Endothelial cell of umbilical vein (primary cell): ENCODE data around the gene PSKH1. TPM values are rescaled to one million over a fixed set of nuclear protein-coding genes. Genes with fewer than 3 reads are reported as not detected.

Experiments
- BruUV-seq: library from RNA; stranded (reverse); fragments of 400-500 nt; replicated peaks from 2 replicates; lab custom pipeline; 2021; lab: Mats Ljungman, UMichigan
- CTCF ChIA-PET: fragments of 300-600, 350-600 bp; sonication (Branson Sonifier 250); formaldehyde crosslinking; loops from one replicate; lab custom pipeline; 2021; ENCODE audit warnings: antibody characterized with exemption, inconsistent platforms; lab: Charles Lee
- POLR2A ChIA-PET: fragments of 300-600, 350-600 bp; sonication (Branson Sonifier 250); formaldehyde crosslinking; loops from one replicate; lab custom pipeline; 2021; ENCODE audit warnings: antibody characterized with exemption, inconsistent platforms; lab: Charles Lee
- DNase-seq: peaks from one replicate; pipeline ENCODE4 v3.0.0-alpha.2; 2011; ENCODE audit warnings: low read depth, low spot score
- FAIRE-seq: peaks from 2 replicates; lab custom pipeline; 2011; peaks lifted over from hg19 to GRCh38; lab: Jason Lieb, UNC
- H2AFZ ChIP-seq: 2 replicates; pipeline ENCODE4 v1.6.0; 2012; ENCODE audit warnings: low read depth, low read length, control low read depth, inconsistent platforms
- H3K27ac ChIP-seq: 2 replicates; pipeline ENCODE4 v1.5.1; 2011; ENCODE audit warnings: low read depth, mild to moderate bottlenecking, control low read depth, low read length, moderate library complexity; ENCODE audit not compliant: insufficient read depth
- H3K27me3 ChIP-seq, 2 experiments: 2 replicates each; pipeline versions ENCODE4 v1.6.0 to v1.6.1; 2011; ENCODE audit warnings: low read length in 2 of 2, mixed read lengths in 1 of 2; ENCODE audit not compliant: control insufficient read depth in 2 of 2, insufficient read depth in 2 of 2
- H3K36me3 ChIP-seq, 2 experiments: 2 replicates in 1 of 2; 3 replicates in 1 of 2; pipeline ENCODE4 v1.5.1; 2011; ENCODE audit warnings: low read length in 2 of 2, mild to moderate bottlenecking in 1 of 2, moderate library complexity in 1 of 2; ENCODE audit not compliant: control insufficient read depth in 2 of 2, insufficient read depth in 2 of 2; ENCODE audit errors: extremely low read depth in 1 of 2
- H3K4me1 ChIP-seq: 3 replicates; pipeline ENCODE4 v1.5.1; 2011; ENCODE audit warnings: mild to moderate bottlenecking, low read length; ENCODE audit not compliant: control insufficient read depth, insufficient read depth; ENCODE audit errors: extremely low read depth
- H3K4me2 ChIP-seq: 2 replicates; pipeline ENCODE4 v1.6.1; 2011; ENCODE audit warnings: low read length, control low read depth, mixed read lengths; ENCODE audit not compliant: insufficient read depth
- H3K4me3 ChIP-seq, 3 experiments: fragments of 200-600 bp in 1 of 3; sonication (generic), shearing (Covaris generic) in 1 of 3; replicated peaks in 1 of 3; 2 replicates each; pipeline ENCODE4 v1.5.1; 2011 to 2016; ENCODE audit warnings: control low read depth in 3 of 3, low read length in 3 of 3, mild to moderate bottlenecking in 2 of 3, inconsistent platforms in 1 of 3, low read depth in 1 of 3, moderate library complexity in 1 of 3; ENCODE audit not compliant: insufficient read depth in 1 of 3
- H3K79me2 ChIP-seq: 2 replicates; pipeline ENCODE4 v1.6.0; 2012; ENCODE audit warnings: low read length, inconsistent platforms; ENCODE audit not compliant: control insufficient read depth, insufficient read depth
- H3K9ac ChIP-seq: replicated peaks from 2 replicates; pipeline ENCODE3; 2011; ENCODE audit warnings: low read length, control low read depth; ENCODE audit not compliant: insufficient read depth; ENCODE audit errors: extremely low read depth
- H3K9me1 ChIP-seq: replicated peaks from 3 replicates; pipeline ENCODE4 v1.6.0; 2011; ENCODE audit warnings: mild to moderate bottlenecking, low read length; ENCODE audit not compliant: control insufficient read depth, insufficient read depth; ENCODE audit errors: extremely low read depth
- H3K9me3 ChIP-seq: replicated peaks from 2 replicates; pipeline ENCODE4 v1.5.1; 2012; ENCODE audit warnings: low read length, inconsistent platforms; ENCODE audit not compliant: control insufficient read depth, insufficient read depth
- H4K20me1 ChIP-seq: replicated peaks from 2 replicates; pipeline ENCODE3; 2011; ENCODE audit warnings: mild to moderate bottlenecking, low read length; ENCODE audit not compliant: control insufficient read depth, insufficient read depth; ENCODE audit errors: extremely low read depth
- CTCF ChIP-seq, 2 donors: IDR thresholded peaks; 1 replicate in 1 of 2; 2 replicates in 1 of 2; pipeline ENCODE4 v1.5.1; 2011; ENCODE audit warnings: low read length in 2 of 2, mild to moderate bottlenecking in 2 of 2, moderate library complexity in 2 of 2, control low read depth in 1 of 2, inconsistent platforms in 1 of 2, low read depth in 1 of 2; ENCODE audit not compliant: insufficient read depth in 1 of 2; ENCODE audit errors: extremely low read depth in 1 of 2
- EZH2 ChIP-seq: IDR thresholded peaks from 2 replicates; pipeline ENCODE4 v1.6.1; 2012; ENCODE audit warnings: borderline replicate concordance, low read depth, mild to moderate bottlenecking, moderate library complexity, low read length, inconsistent platforms; ENCODE audit not compliant: severe bottlenecking
- FOS ChIP-seq: IDR thresholded peaks from 2 replicates; pipeline ENCODE4 v1.6.1; 2011; ENCODE audit warnings: mild to moderate bottlenecking, low read length, moderate library complexity, borderline replicate concordance; ENCODE audit not compliant: insufficient read depth
- GATA2 ChIP-seq: IDR thresholded peaks from 2 replicates; pipeline ENCODE4 v1.7.0; 2011; ENCODE audit warnings: low read depth, mild to moderate bottlenecking, moderate library complexity, mixed read lengths, low read length; ENCODE audit not compliant: insufficient read length, insufficient read depth
- JUN ChIP-seq: IDR thresholded peaks from 2 replicates; pipeline ENCODE4 v1.6.1; 2011; ENCODE audit warnings: borderline replicate concordance, low read depth; ENCODE audit not compliant: insufficient read length, insufficient read depth
- MAX ChIP-seq: IDR thresholded peaks from 2 replicates; pipeline ENCODE4 v1.6.1; 2011; ENCODE audit not compliant: insufficient read depth, insufficient read length
- MYC ChIP-seq: IDR thresholded peaks from one replicate; pipeline ENCODE4 v1.6.1; 2011; ENCODE audit warnings: mild to moderate bottlenecking, low read depth, low read length
- POLR2A ChIP-seq: IDR thresholded peaks from 2 replicates; pipeline ENCODE4 v1.6.1; 2012; ENCODE audit warnings: low read depth, mild to moderate bottlenecking, control low read depth, low read length
- POLR2AphosphoS5 ChIP-seq: IDR thresholded peaks from 2 replicates; pipeline ENCODE4 v1.6.1; 2012; ENCODE audit warnings: low read depth, mild to moderate bottlenecking, control low read depth, low read length, moderate library complexity; ENCODE audit not compliant: insufficient read depth
- dilution Hi-C: fragments of 300-500 bp; cut with MboI; formaldehyde crosslinking; loops from one replicate; pipeline ENCODE4 v1.15.0; 2019; ENCODE audit warnings: low sequenced_read_pairs; ENCODE audit not compliant: extremely low pct_ligation_motif_present
- intact Hi-C: fragments of 100-400 bp; cut with micrococcal nuclease; formaldehyde crosslinking; loops from one replicate; pipeline ENCODE4 v1.10.0; 2022
- polyA plus RNA-seq, 4 experiments: library from polyadenylated mRNA; depleted of rRNA in 3 of 4; stranded (reverse) in 3 of 4; unstranded in 1 of 4; fragments of >200 nt; gene quantifications; 2 replicates each; pipeline versions ENCODE4 v1.2.1 to v1.2.3, GENCODE V29; 2011 to 2012; ENCODE audit warnings: missing spikeins in 1 of 4
- total RNA-seq: library from RNA; stranded (reverse); gene quantifications from 2 replicates; pipeline ENCODE4 v1.2.3, GENCODE V29; 2021

The PSKH1 gene
- total and polyA plus RNA-seq, 2 donors (not counting 3 experiments of a cell fraction or from before 2014, with no cell fraction given): 25.9 to 42.6 TPM

- H3K4me2 ChIP-seq: no peak overlapping the region
- H3K36me3 ChIP-seq: peaks cover 32 to 82% of the 10 kb centered on the region in 2 experiments
- H3K9ac ChIP-seq: no peak overlapping the region
- ChIA-PET POLR2A (no interaction called here), CTCF (interaction anchor here (0.8 to 2.8 kb wide), 4 partner anchors 24 to 94 kb away, joined by 3 to 9 read pairs (median 3); partner anchors contain the start of gene NRN1L)
- no peak overlapping the region for H2AFZ ChIP-seq
- no peaks in the 10 kb centered on the region for H3K9me1 ChIP-seq
- H3K4me1 ChIP-seq: no peaks in the 10 kb centered on the region
- no peak overlapping the region for H3K4me3 ChIP-seq
- no TSS peak for BruUV-seq
- H3K27ac ChIP-seq: no peak overlapping the region
- DNase-seq (no peak), FAIRE-seq (no peak)
- dilution Hi-C loops: no loop called here
- intact Hi-C loops: no loop called here
- TF ChIP-seq EZH2: no peak
- no peak for TF ChIP-seq FOS
- TF ChIP-seq GATA2: no peak
- TF ChIP-seq MAX: no peak
- TF ChIP-seq POLR2A: no peak
- TF ChIP-seq POLR2AphosphoS5: no peak
- no peak for TF ChIP-seq MYC
- TF ChIP-seq JUN: no peak
- TF ChIP-seq CTCF (IDR thresholded peaks at IDR 0.05; ENCODE audit: extremely low read depth in 1 of 2, insufficient read depth in 1 of 2, low read depth in 1 of 2, low read length in 2 of 2): no peak
- no peaks in the 10 kb centered on the region for H4K20me1 ChIP-seq
- H3K27me3 ChIP-seq: no peaks in the 10 kb centered on the region
- H3K9me3 ChIP-seq: no peaks in the 10 kb centered on the region
- H3K79me2 ChIP-seq: no peaks in the 10 kb centered on the region
These were observed 56.6 kb downstream of the PSKH1 start for GRCh38 chr16:67949645-67950044.
